ENCODE measurements around the gene NRG3.

DNA sequence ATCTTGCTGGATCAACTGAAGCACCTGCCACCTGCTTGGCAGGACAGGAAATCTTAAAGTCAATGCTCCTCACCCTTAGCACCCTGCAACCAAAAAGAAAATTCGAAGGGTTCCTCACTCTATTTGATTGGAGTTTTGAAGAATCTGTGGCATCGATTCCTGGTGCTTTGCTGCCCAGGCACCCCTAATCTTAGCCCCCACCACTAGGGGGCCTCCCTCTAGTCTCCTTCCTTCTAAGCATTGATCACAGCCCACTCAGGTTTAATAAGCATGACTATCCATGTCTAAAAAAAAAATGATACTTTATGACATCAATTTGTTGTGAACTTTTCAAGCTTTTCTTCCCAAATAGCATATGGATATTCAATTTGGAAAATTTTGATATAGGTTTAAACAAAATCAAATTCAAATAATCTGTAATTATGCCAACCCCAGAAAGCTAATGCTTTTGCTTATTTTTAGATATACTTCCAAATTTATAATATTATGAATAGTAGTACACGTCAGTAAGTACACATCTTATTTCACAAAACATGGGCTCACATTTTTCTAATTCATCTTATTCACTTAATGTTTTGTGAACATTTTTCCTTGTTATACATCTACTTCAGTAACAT is 45.3 kb downstream of the NRG3 start:
- TF ChIP-seq POLR2AphosphoS5 (IDR thresholded peaks at IDR 0.05; ENCODE audit: low read depth, low read length) (no peak), POLR2A (IDR thresholded peaks at IDR 0.05; ENCODE audit: low read depth, low read length) (no peak), TAF1 (IDR thresholded peaks at IDR 0.05; ENCODE audit: low read depth, low read length) (no peak), SPI1 (IDR thresholded peaks at IDR 0.05; ENCODE audit: low read depth, low read length) (no peak)

Measured in GM12891 (cell line).